PFSK-1 (cell line): ENCODE data around the gene CHRNB1.

Experiments
- POLR2AphosphoS5 ChIP-seq: IDR thresholded peaks from 2 replicates; pipeline ENCODE4 v1.6.1; 2012; ENCODE audit warnings: low read depth, mild to moderate bottlenecking, control low read depth, low read length, moderate library complexity
- REST ChIP-seq, 2 experiments: IDR thresholded peaks; 2 replicates each; pipeline versions ENCODE4 v1.6.1 to v1.8.0; 2011 to 2012; ENCODE audit warnings: low read depth in 2 of 2, low read length in 2 of 2, control low read depth in 1 of 2, inconsistent platforms in 1 of 2, mild to moderate bottlenecking in 1 of 2, moderate library complexity in 1 of 2; ENCODE audit not compliant: insufficient read depth in 1 of 2
- SIN3A ChIP-seq: IDR thresholded peaks from 2 replicates; pipeline ENCODE4 v1.6.1; 2012; ENCODE audit warnings: mild to moderate bottlenecking, low read length, moderate library complexity, borderline replicate concordance; ENCODE audit not compliant: insufficient read depth
- TAF1 ChIP-seq: IDR thresholded peaks from 2 replicates; pipeline ENCODE4 v1.6.1; 2012; ENCODE audit warnings: low read length, control low read depth, borderline replicate concordance; ENCODE audit not compliant: insufficient read depth

- no peak for TF ChIP-seq SIN3A
- no peak for TF ChIP-seq TAF1
- no peak for TF ChIP-seq POLR2AphosphoS5
- TF ChIP-seq REST (IDR thresholded peaks at IDR 0.05; ENCODE audit: insufficient read depth in 1 of 2, low read depth in 2 of 2, low read length in 2 of 2), result no peak
Observed at GRCh38 chr17:7440113-7440833, 4.6 kb upstream of the CHRNB1 start.
